Stimulated activated naive CD8-positive, alpha-beta T cell treated with anti-CD3 and anti-CD28 coated beads, Interleukin-15, Interleukin-2, amounts not matched to agents 100 U/mL and 50 U/mL, for 24 hours (primary cell): ENCODE data around the gene DNAH17.

Experiments
- ATAC-seq: fragments of 150-1000 bp; cut with Tn5 transposase; one replicate; pipeline ENCODE4 v1.10.0; 2021
- DNase-seq: peaks from one replicate; pipeline ENCODE4 v3.0.0; 2021

DNAH17 gene

GRCh38 chr17:78575340-78575739 lies 1.9 kb downstream of the DNAH17 start:
- ATAC-seq (no peak), DNase-seq (no peak)

- ATAC-seq (no peak), DNase-seq (no peak)
Observed at GRCh38 chr17:78573955-78574354, 3.2 kb downstream of the DNAH17 start.

GRCh38 chr17:78572239-78573205 lies 4.7 kb downstream of the DNAH17 start:
- ATAC-seq (no peak), DNase-seq (no peak)

GRCh38 chr17:78571329-78571728 lies 5.9 kb downstream of the DNAH17 start:
- no peak for DNase-seq
- no peak for ATAC-seq

- DNase-seq (no peak), ATAC-seq (no peak)
Observed at GRCh38 chr17:78568494-78569115, 8.6 kb downstream of the DNAH17 start.

GRCh38 chr17:78567991-78568390 lies 9.2 kb downstream of the DNAH17 start:
- no peak for ATAC-seq
- DNase-seq = no peak

- DNase-seq = no peak
- ATAC-seq = no peak
Observed at GRCh38 chr17:78566947-78567346, 10.2 kb downstream of the DNAH17 start.

GRCh38 chr17:78563189-78564145 lies 13.7 kb downstream of the DNAH17 start:
- DNase-seq = no peak
- no peak for ATAC-seq

- DNase-seq (no peak), ATAC-seq (no peak)
Observed at GRCh38 chr17:78562734-78563133, 14.5 kb downstream of the DNAH17 start.

GRCh38 chr17:78561166-78561565 lies 16.0 kb downstream of the DNAH17 start:
- no peak for ATAC-seq
- no peak for DNase-seq

- no peak for DNase-seq
- no peak for ATAC-seq
Observed at GRCh38 chr17:78560731-78561130, 16.5 kb downstream of the DNAH17 start.

GRCh38 chr17:78559749-78560368 lies 17.3 kb downstream of the DNAH17 start:
- no peak for DNase-seq
- ATAC-seq = no peak

- DNase-seq (no peak), ATAC-seq (no peak)
Observed at GRCh38 chr17:78558989-78559388, 18.2 kb downstream of the DNAH17 start.

- DNase-seq = no peak
- peak; percentile 9 for ATAC-seq
Observed at GRCh38 chr17:78558181-78558850, 18.9 kb downstream of the DNAH17 start.

GRCh38 chr17:78557598-78558039 lies 19.6 kb downstream of the DNAH17 start:
- DNase-seq (no peak), ATAC-seq (no peak)

- no peak for DNase-seq
- ATAC-seq = no peak
Observed at GRCh38 chr17:78556812-78557211, 20.4 kb downstream of the DNAH17 start.

GRCh38 chr17:78555746-78556401 lies 21.3 kb downstream of the DNAH17 start:
- ATAC-seq = no peak
- DNase-seq = no peak

- ATAC-seq (no peak), DNase-seq (no peak)
Observed at GRCh38 chr17:78550464-78550863, 26.7 kb downstream of the DNAH17 start.

GRCh38 chr17:78548725-78549124 lies 28.5 kb downstream of the DNAH17 start:
- no peak for ATAC-seq
- DNase-seq = no peak

GRCh38 chr17:78547035-78547434 lies 30.2 kb downstream of the DNAH17 start:
- ATAC-seq (no peak), DNase-seq (no peak)

- no peak for ATAC-seq
Observed at GRCh38 chr17:78546476-78546875, 30.7 kb downstream of the DNAH17 start.

More at GRCh38 chr17:78546476-78546875, 30.7 kb downstream of the DNAH17 start:
- no peak for DNase-seq
